ENCODE data around the gene ECHDC3.

ECHDC3 gene

DNA sequence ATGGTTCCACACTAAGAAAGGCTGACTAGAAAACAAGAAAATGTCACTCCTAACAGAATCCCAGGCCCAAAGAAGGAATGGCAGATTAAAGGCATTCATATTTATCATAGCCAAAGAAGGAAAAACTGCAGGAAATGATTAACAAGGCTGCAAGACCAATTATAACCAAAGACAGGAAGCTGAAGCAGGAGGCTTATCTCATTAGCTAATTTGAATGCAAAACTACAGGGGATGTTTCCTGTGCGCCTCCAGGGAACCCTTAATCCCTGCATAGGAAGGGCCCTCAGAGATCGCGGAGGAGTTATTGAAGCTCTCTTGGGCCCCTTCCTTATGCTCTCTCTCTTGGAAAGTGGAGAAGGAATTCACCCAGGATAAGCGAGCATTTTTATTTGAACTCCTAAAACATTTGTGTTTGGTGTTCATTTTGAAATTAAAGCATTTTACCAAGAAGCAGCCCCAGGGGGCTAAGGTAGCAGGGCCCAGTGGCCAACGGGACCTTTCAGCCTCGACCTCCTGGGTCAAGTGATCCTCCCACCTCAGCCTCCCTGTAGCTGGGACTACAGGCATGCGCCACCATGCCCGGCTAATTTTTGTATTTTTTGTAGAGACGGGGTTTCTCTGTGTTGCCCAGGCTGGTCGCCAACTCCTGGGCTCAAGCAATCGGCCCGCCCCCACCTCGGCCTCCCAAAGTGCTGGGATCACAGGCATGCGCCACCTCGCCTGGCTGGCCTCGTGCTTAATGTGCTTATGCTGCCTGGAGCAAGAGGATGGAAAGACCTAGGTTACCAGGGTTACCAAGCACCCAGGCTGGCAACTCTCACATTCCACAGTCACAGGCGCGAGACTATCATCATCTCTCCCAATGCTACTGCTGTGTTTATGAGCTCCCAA is 56.9 kb downstream of the ECHDC3 start:
- intact Hi-C loops (cut with DNase I) = no loop called here
- DNase-seq = no peak

DNA sequence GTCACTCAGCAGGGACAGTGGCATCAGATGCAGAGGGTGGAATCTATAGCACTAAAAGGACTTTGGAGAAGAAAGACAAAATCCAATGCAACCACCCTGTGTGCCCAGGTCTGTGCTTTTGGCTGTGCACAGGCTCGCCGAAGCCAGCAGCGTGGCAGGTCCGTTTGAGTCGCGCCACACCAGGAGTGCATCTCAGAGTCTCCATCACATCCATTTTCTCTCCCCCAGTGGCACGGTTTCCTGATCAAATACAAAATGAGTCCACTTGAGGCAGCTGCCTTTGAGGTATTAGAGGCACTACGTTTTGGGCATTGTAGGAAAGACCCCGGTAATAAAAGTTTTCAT is 57.5 kb downstream of the ECHDC3 start:
- intact Hi-C loops (cut with DNase I) = no loop called here
- DNase-seq = no peak

GRCh38 chr10:11804336-11804735 is 62.2 kb downstream of the ECHDC3 start:
- DNase-seq = no peak
- intact Hi-C loops (cut with DNase I) = no loop called here

- no peak for DNase-seq
- intact Hi-C loops (cut with DNase I) = no loop called here
Observed at GRCh38 chr10:11805792-11806191, 63.6 kb downstream of the ECHDC3 start.

- intact Hi-C loops (cut with DNase I) = no loop called here
- no peak for DNase-seq
Observed at GRCh38 chr10:11806706-11807105, 64.5 kb downstream of the ECHDC3 start.

GRCh38 chr10:11808808-11809207 is 66.6 kb downstream of the ECHDC3 start:
- no peak for DNase-seq
- intact Hi-C loops (cut with DNase I) = no loop called here

- intact Hi-C loops (cut with DNase I) = no loop called here
- DNase-seq = no peak
Observed at GRCh38 chr10:11810313-11810766, 68.2 kb downstream of the ECHDC3 start.

DNA sequence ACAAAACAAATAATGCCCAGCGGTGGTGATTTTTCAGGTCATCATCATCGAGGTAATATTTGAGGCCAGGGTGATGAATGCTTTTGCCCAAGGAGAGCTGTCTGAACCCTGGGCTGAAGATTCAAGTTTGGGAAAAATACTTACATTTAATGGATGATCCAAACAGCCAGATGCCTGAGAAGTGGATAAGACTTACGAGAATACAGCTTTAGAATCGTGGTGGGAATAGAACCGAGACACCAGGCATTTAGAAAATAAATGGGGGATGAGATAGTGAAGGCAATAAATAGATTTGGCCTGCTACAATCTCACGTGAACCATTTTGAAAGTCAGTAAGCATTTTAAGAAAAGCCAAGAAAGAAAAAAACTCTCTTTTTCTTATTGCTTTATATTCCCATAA is 68.8 kb downstream of the ECHDC3 start:
- no peak for DNase-seq
- intact Hi-C loops (cut with DNase I) = no loop called here

GRCh38 chr10:11813177-11813576 is 71.0 kb downstream of the ECHDC3 start:
- DNase-seq = no peak
- intact Hi-C loops (cut with DNase I) = no loop called here
